ENCODE data around the gene ZBTB7C. TPM values are rescaled to one million over a fixed set of nuclear protein-coding genes. Genes with fewer than 3 reads are reported as not detected.

ZBTB7C gene
- total and polyA plus RNA-seq, 2 experiments from 2014 or later, result 2.3 to 5.5 TPM

- no peak overlapping the region for H3K4me3 ChIP-seq
- no peak for TF ChIP-seq CTCF (IDR thresholded peaks at IDR 0.05; ENCODE audit: low read depth, low read length)
These were observed 379.7 kb downstream of the ZBTB7C start for GRCh38 chr18:48029296-48029986.

GRCh38 chr18:48028696-48029095 is 380.5 kb downstream of the ZBTB7C start:
- Histone ChIP-seq H3K4me1 (ENCODE audit: low read depth) (peaks cover 7% of the 10 kb centered on the region), H3K27ac (no peak overlapping the region), H3K27me3 (no peaks in the 10 kb centered on the region), H3K36me3 (no peaks in the 10 kb centered on the region), H3K9me3 (ENCODE audit: low read depth) (no peaks in the 10 kb centered on the region), H3K4me3 (no peak overlapping the region)
- TF ChIP-seq CTCF (IDR thresholded peaks at IDR 0.05; ENCODE audit: low read depth, low read length), result no peak
- no peak for DNase-seq (ENCODE audit: low read depth in 1 of 2, low spot score in 1 of 2)

More at GRCh38 chr18:48029296-48029986, 379.7 kb downstream of the ZBTB7C start:
- Histone ChIP-seq H3K27ac (no peak overlapping the region), H3K36me3 (no peaks in the 10 kb centered on the region), H3K9me3 (ENCODE audit: low read depth) (no peaks in the 10 kb centered on the region), H3K27me3 (no peaks in the 10 kb centered on the region), H3K4me1 (ENCODE audit: low read depth) (peaks cover 7% of the 10 kb centered on the region)
- no peak for DNase-seq (ENCODE audit: low read depth in 1 of 2, low spot score in 1 of 2)

GRCh38 chr18:48028081-48028480 is 381.1 kb downstream of the ZBTB7C start:
- no peak for DNase-seq (ENCODE audit: low read depth in 1 of 2, low spot score in 1 of 2)
- H3K4me3 ChIP-seq, result no peak overlapping the region

GRCh38 chr18:48027401-48027963 is 381.7 kb downstream of the ZBTB7C start:
- peak in 1 of 2 donors; percentile 64 for DNase-seq (ENCODE audit: low read depth in 1 of 2, low spot score in 1 of 2)
- H3K36me3 ChIP-seq, result no peaks in the 10 kb centered on the region
- H3K9me3 ChIP-seq (ENCODE audit: low read depth), result no peaks in the 10 kb centered on the region
- no peak overlapping the region for H3K4me3 ChIP-seq
- TF ChIP-seq CTCF (IDR thresholded peaks at IDR 0.05; ENCODE audit: low read depth, low read length), result no peak
- H3K27ac ChIP-seq, result no peak overlapping the region
- H3K4me1 ChIP-seq (ENCODE audit: low read depth), result peaks cover 7% of the 10 kb centered on the region
- H3K27me3 ChIP-seq, result no peaks in the 10 kb centered on the region

More at GRCh38 chr18:48028081-48028480, 381.1 kb downstream of the ZBTB7C start:
- Histone ChIP-seq H3K27ac (no peak overlapping the region), H3K4me1 (ENCODE audit: low read depth) (peaks cover 7% of the 10 kb centered on the region), H3K9me3 (ENCODE audit: low read depth) (no peaks in the 10 kb centered on the region), H3K36me3 (no peaks in the 10 kb centered on the region), H3K27me3 (no peaks in the 10 kb centered on the region)
- TF ChIP-seq CTCF (IDR thresholded peaks at IDR 0.05; ENCODE audit: low read depth, low read length), result peak; percentile 16

GRCh38 chr18:48026216-48026615 is 383.0 kb downstream of the ZBTB7C start:
- Histone ChIP-seq H3K27me3 (no peaks in the 10 kb centered on the region), H3K27ac (no peak overlapping the region), H3K4me1 (ENCODE audit: low read depth) (peaks cover 7% of the 10 kb centered on the region), H3K4me3 (no peak overlapping the region), H3K36me3 (no peaks in the 10 kb centered on the region), H3K9me3 (ENCODE audit: low read depth) (no peaks in the 10 kb centered on the region)
- no peak for DNase-seq (ENCODE audit: low read depth in 1 of 2, low spot score in 1 of 2)
- TF ChIP-seq CTCF (IDR thresholded peaks at IDR 0.05; ENCODE audit: low read depth, low read length), result no peak

Data from cardiac muscle cell (in vitro differentiated cells and primary cell).